GM12878 (cell line): ENCODE results near the gene USP2.

Experiments
- CEBPB ChIP-seq, 2 experiments: fragments of 150-350 bp in 1 of 2; IDR thresholded peaks; 2 replicates each; pipeline ENCODE4 v1.6.1; 2012 to 2014; ENCODE audit warnings: low read depth in 2 of 2, low read length in 2 of 2, borderline replicate concordance in 1 of 2, inconsistent platforms in 1 of 2
- EP300 ChIP-seq, 2 experiments: fragments of 150-350 bp in 1 of 2; IDR thresholded peaks; 2 replicates each; pipeline ENCODE4 v1.6.1; 2011 to 2012; ENCODE audit warnings: low read depth in 2 of 2, low read length in 2 of 2, borderline replicate concordance in 1 of 2, improper control_type of control experiment in 1 of 2, inconsistent platforms in 1 of 2; ENCODE audit not compliant: control insufficient read depth in 1 of 2
- ETV6 ChIP-seq, 2 experiments: fragments of 450-650 bp in 1 of 2; IDR thresholded peaks in 1 of 2; conservative IDR thresholded peaks in 1 of 2; 2 replicates each; pipeline ENCODE4 v1.6.1; 2014; ENCODE audit warnings: antibody characterized with exemption in 1 of 2, borderline replicate concordance in 1 of 2, low read depth in 1 of 2, mild to moderate bottlenecking in 1 of 2, moderate library complexity in 1 of 2
- GABPA ChIP-seq: IDR thresholded peaks from 2 replicates; pipeline ENCODE4 v1.6.1; 2014; ENCODE audit warnings: antibody characterized with exemption, low read depth, mild to moderate bottlenecking, inconsistent platforms
- NFYB ChIP-seq: IDR thresholded peaks from 2 replicates; pipeline ENCODE4 v1.6.1; 2011; ENCODE audit warnings: low read depth, mild to moderate bottlenecking, low read length, improper control_type of control experiment, moderate library complexity; ENCODE audit not compliant: insufficient read depth
- NRF1 ChIP-seq: conservative IDR thresholded peaks from 2 replicates; pipeline ENCODE4 v1.6.1; 2011; ENCODE audit warnings: mild to moderate bottlenecking, low read depth, low read length, improper control_type of control experiment
- PKNOX1 ChIP-seq: fragments of 450-650 bp; IDR thresholded peaks from 2 replicates; pipeline ENCODE4 v1.6.1; 2016; ENCODE audit warnings: mild to moderate bottlenecking
- SMAD1 ChIP-seq: fragments of 450-650 bp; IDR thresholded peaks from 2 replicates; pipeline ENCODE4 v1.6.1; 2018; ENCODE audit warnings: mild to moderate bottlenecking, low read depth; ENCODE audit not compliant: partially characterized antibody
- SP1 ChIP-seq: IDR thresholded peaks from one replicate; pipeline ENCODE4 v1.6.1; 2011; ENCODE audit warnings: low read depth, low read length
- SPI1 ChIP-seq: IDR thresholded peaks from 2 replicates; pipeline ENCODE4 v1.6.1; 2011; ENCODE audit warnings: low read depth, mild to moderate bottlenecking, low read length, moderate library complexity, borderline replicate concordance; ENCODE audit not compliant: insufficient read depth
- TF ChIP-seq, protein P1 (sequence below), 3 experiments: IDR thresholded peaks in 2 of 3; conservative IDR thresholded peaks in 1 of 3; 2 replicates each; pipeline ENCODE4 v1.5.1; 2011; ENCODE audit warnings: low read depth in 3 of 3, low read length in 3 of 3, mild to moderate bottlenecking in 3 of 3, control low read depth in 2 of 3, moderate library complexity in 2 of 3, inconsistent platforms in 1 of 3, mixed read lengths in 1 of 3; ENCODE audit not compliant: control insufficient read depth in 2 of 3, insufficient read depth in 1 of 3; ENCODE audit errors: extremely low read depth in 1 of 3

- TF ChIP-seq CEBPB (IDR thresholded peaks at IDR 0.05; ENCODE audit: borderline replicate concordance in 1 of 2, low read depth in 2 of 2, low read length in 2 of 2) (no peak), PKNOX1 (no peak), SPI1 (no peak), EP300 (IDR thresholded peaks at IDR 0.05; ENCODE audit: borderline replicate concordance in 1 of 2, control insufficient read depth in 1 of 2, low read depth in 2 of 2, low read length in 2 of 2) (no peak), ETV6 (conservative IDR thresholded peaks at IDR 0.05 in 1 of 2, IDR thresholded peaks at IDR 0.05 in 1 of 2; ENCODE audit: borderline replicate concordance in 1 of 2, low read depth in 1 of 2) (no peak), NFYB (no peak), GABPA (no peak), SMAD1 (no peak), NRF1 (no peak), SP1 (no peak)
- TF ChIP-seq, protein P1, sequence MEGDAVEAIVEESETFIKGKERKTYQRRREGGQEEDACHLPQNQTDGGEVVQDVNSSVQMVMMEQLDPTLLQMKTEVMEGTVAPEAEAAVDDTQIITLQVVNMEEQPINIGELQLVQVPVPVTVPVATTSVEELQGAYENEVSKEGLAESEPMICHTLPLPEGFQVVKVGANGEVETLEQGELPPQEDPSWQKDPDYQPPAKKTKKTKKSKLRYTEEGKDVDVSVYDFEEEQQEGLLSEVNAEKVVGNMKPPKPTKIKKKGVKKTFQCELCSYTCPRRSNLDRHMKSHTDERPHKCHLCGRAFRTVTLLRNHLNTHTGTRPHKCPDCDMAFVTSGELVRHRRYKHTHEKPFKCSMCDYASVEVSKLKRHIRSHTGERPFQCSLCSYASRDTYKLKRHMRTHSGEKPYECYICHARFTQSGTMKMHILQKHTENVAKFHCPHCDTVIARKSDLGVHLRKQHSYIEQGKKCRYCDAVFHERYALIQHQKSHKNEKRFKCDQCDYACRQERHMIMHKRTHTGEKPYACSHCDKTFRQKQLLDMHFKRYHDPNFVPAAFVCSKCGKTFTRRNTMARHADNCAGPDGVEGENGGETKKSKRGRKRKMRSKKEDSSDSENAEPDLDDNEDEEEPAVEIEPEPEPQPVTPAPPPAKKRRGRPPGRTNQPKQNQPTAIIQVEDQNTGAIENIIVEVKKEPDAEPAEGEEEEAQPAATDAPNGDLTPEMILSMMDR (IDR thresholded peaks at IDR 0.05 in 2 of 3, conservative IDR thresholded peaks at IDR 0.05 in 1 of 3; ENCODE audit: control insufficient read depth in 2 of 3, extremely low read depth in 1 of 3, insufficient read depth in 1 of 3, low read depth in 3 of 3, low read length in 3 of 3) = peak; percentile 71 to 78 (median 76); a peak in 5 of 6 replicates
These were observed 7.4 kb downstream of the USP2 start for GRCh38 chr11:119373921-119374631.
